NCI-H128 (cell line): Measurements from ENCODE around the gene ENDOV.

Source experiments
- DNase-seq: peaks from one replicate; lab custom pipeline; 2025; ENCODE audit not compliant: unreplicated experiment; lab: John Stamatoyannopoulos, UW

The ENDOV gene

DNA sequence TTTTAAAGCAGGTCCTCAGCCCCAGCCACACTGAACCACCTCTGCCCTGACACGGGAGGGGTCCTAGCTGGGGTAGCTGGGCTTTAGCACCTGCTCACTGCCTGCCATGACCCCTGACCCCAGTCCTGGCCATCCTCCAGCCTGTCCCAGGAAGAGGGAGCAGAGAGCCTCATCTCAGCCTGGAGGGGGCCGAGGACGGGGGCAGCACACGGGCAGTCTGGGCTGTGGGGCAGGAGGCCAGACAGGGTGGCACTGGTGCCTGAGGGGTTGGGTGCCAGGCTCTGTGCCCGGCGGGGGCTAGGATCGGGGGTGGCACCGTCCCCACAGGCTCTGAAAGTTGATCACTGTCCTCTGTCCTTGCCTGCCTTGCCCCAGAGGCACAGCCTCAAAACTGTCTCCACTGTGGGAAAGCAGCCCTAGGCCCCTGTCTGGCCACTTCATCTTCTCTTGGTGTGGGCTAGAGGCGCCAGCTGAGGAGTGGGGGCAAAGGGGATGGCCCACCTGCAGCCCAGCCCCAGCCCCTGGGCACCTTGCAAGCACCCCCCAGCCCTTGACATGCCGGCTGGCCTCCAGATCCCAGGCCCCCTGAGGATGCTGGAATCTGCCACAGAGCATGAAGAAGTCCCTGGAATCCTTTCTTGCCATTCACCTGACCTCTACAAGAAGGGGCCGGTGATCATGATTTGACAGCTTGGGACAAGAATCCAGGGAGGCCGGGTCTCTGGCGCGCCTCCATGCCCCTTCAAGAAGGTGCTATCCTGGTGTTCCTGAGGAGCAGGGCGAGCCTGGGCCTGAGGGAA lies 15.7 kb downstream of the ENDOV start:
- no peak for DNase-seq

- DNase-seq = no peak
These were observed 16.6 kb downstream of the ENDOV start for GRCh38 chr17:80431246-80432195.

- DNase-seq = no peak
These were observed 17.5 kb downstream of the ENDOV start for GRCh38 chr17:80432350-80432955.

DNA sequence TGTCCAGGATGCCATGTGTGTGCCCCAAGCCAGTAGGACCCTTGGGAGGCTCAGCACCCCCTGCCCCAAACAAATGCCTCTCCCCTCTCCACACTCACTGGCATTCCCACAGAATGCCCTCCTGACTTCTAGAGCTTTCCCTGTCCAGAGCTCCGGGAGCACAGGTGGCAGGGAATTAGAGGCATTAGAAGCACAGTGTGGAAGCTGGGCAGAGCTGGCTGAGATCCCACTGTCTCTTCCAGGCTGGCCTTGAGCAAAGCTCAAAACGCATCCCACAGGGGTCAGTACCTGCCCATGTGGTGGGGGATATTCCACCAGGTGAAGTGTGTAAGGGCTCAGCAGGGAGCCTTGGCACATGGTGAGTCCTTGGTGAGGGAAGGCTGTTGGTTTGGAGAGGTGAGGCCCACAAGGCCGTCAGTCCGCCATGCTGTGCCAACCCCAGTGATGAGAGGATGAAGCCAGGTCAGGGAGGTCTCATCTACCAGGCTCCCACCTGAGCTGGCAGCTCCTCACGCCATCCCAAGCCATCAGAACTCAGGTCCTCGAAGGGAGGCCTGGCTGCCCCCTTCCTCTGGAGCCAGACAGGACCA lies 18.1 kb downstream of the ENDOV start:
- DNase-seq = no peak

- DNase-seq = no peak
These were observed 19.1 kb downstream of the ENDOV start for GRCh38 chr17:80433916-80434666.

DNA sequence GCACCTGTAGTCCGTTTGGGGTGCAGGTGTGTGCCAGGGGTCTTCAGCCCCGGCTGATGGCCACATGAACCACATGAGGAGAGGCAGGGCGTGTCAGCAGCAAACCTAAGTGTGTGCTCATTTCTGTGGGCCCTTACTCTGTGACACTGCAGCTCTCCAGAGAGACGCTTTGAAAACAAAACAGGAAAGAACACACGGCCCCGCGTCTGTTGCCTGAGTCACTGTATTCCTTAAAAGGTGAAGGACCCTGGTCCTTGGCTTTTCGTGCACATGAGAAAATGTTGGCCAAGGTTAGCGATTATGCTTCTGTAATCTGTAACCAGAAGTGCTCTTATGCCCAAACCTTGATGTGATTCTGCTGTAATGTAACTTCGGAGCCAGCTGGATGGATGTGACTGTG lies 22.6 kb downstream of the ENDOV start:
- no peak for DNase-seq

DNA sequence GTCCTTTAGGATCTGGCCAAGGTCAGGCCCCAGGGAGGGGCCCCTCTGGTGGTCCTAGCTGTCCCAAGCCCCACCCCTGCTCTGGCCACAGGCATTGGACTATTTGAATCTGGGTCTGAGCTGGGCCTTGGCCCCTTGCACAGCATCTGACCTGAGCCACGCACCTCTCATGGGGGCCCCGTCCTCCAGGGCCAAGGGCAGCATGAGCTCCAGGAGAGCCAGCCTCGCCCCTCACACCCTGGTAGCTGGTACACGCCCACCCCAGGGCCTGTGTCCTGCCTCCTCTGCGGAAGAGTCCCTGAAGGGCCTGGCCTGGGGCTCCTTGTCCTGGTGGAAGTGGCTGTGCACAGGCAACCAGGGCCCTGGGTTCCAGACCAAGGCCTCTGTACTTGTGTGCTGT lies 23.8 kb downstream of the ENDOV start:
- no peak for DNase-seq

DNA sequence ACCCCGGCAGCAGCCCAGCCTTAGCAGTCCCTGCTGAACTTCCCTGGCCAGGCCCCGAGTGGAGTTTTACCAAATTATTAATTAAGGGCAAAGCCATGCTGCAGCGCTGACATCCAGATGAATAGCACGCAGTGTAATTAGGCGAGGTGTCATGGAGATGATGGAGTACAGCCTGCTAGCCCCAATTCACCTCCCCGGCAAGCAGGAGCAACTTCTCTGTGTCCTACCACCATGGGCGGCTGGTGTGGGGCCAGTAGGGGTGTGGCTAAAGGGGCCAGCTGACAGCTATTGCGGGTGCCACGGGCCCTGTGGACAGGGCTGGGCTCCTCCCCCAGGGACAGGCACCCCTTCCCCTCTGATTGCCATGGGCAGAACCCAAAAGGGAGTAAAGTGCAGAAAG lies 24.5 kb downstream of the ENDOV start:
- DNase-seq = no peak

- no peak for DNase-seq
These were observed 26.2 kb downstream of the ENDOV start for GRCh38 chr17:80441133-80441578.

DNA sequence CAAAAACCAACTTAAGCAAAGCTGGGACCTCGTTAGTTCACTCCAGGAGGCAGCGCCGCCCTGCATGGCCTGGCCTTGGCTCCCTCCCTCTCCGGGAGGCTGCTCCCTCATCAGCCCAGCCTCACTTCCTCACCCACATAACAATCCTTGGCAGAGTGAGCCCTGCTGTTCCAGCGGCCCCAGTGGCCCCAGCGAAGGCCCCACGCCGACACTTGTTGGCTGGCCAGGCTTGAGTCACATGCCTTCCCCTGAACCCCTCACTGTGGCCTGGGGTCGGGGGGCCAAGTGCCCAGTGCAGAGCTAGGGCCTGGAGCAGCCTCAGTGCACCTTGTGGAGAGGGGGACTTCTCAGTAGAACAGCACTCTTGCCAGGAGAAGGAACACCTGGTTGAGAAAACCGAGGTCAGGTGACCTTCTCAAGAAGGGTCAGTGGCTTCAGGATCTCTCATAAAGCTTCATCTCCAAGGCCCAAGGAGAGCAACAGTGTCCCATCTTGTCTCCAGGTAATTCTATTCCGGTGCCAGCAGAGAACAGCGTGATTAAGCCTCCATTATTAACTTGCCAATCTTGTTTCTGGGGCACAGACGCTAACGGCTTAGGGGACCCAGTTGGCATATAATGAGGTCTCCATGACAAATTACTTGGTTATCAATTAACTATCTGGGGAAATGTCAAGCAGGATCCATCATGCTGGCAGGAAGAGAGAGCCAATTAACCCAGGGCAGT lies 26.8 kb downstream of the ENDOV start:
- DNase-seq = no peak

DNA sequence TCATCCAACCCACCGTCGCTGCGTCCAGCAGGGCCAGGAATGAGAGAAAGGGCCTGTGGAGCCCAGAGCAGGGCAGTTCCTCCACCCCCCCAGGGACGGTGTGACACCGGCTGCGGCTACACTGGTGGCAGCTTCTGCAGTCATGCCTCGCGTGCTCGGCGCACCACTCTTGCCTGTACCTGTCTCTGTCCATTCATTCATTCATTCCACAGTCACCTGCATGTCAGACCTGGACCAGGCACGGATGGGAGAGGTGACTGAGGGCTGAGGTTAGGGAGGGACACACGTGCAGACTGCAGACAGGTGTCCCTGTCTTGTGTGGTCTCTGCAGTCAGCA lies 27.3 kb downstream of the ENDOV start:
- no peak for DNase-seq

DNA sequence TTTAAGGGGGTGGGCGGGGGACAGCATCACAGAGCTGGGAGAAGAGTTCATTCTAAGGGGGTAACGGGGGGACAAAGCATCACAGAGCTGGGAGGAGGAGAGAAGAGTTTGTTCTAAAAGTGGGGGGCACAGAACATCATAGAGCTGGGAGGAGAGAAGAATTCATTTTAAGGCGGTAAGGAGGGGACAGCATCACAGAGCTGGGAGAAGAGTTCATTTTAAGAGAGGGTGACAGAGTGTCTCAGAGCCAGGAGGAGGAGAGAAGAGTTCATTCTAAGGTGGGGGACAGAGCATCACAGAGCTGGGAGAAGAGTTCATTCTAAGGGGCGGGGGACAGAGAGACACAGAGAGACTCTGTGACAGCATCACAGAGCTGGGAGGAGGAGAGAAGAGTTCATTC lies 27.8 kb downstream of the ENDOV start:
- no peak for DNase-seq

- no peak for DNase-seq
These were observed 28.5 kb downstream of the ENDOV start for GRCh38 chr17:80443498-80443897.

GRCh38 chr17:80443916-80444643 lies 29.1 kb downstream of the ENDOV start:
- peak; percentile 33 for DNase-seq

- DNase-seq = no peak
These were observed 29.6 kb downstream of the ENDOV start for GRCh38 chr17:80444644-80444979.

DNA sequence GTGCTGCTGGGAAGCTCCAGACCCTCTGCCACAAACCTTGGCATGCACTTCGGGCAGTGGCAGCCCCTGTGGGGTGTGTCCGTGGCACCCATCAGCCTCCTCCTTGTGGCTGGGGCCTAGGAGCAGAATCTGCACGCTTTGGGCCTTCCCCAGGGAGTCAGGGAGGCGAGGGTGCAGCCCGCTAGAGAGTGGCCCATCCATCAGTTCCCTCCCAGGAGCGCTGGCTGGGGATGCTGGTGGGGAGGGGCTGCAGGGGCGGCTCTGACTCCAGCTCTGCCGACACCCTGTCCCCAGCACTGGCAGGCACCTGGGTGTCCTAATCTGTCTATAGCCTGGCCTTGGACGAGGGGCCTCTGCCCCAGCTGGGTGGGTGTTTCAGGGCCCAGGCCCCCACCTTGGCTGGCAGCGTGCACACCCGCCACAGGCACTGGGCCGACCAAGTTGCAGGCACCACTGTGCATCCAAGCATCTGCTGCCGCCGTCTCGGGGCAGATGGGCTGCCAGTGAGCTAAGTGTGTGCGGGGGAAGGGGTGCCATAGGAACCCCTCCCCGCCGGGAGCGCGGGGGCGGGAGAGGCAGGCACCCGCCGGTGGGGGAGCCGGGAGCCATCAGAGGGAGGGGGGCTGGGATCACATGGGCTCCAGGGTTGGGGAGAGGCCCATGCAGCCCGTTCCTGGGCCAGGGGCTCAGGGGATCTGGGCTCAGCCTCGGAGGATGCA lies 30.2 kb downstream of the ENDOV start:
- no peak for DNase-seq

DNA sequence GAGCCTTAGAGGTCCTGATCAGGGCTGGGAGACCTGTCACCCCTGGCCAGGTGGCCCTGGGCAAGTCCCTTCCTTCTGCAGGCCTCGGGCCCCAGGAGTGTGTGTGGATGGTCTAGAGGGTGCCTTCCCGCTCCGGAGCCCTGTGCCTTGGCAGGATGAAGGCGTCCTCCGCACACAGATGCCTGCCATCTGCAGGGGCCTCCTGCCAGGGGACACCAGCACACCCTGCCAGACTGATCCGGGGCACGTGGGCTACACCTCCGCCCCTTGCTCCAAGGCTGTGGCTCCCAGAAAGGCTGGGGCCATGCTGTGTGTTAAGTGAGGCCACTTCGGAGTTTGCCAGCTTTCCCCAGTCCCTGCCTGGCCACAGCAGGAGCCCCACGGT lies 30.8 kb downstream of the ENDOV start:
- DNase-seq = no peak

- no peak for DNase-seq
These were observed 31.9 kb downstream of the ENDOV start for GRCh38 chr17:80446645-80447405.
